Stimulated activated CD4-positive, alpha-beta T cell treated with anti-CD3 and anti-CD28 coated beads, TNF-alpha, amount 100 ng/mL, for 4 hours (primary cell): Measurements from ENCODE around the gene RAB11FIP5.

Source experiments
- DNase-seq, 3 experiments: peaks; one replicate each; pipeline ENCODE4 v3.0.0-alpha.2; 2020; ENCODE audit warnings: low read depth in 3 of 3

The RAB11FIP5 gene

DNA sequence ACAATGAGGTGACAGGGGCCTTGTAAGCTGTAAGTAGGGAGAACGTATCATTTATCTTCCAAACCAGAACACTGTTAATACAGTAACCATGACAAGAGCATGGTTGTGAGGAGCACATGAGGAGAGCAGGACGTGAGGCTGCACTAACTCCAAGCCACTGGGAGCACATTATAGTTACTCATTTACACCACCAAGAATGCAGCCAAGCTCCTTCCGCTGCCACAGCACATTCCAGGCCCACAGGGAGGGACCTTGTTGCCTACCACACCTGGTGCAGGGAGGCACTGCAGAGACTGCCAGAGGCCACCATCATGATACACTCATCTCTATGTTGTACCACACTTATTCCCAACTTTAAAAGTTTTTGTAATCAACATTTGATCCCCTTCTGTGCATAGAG is 27.8 kb downstream of the RAB11FIP5 start:
- DNase-seq, result no peak

DNA sequence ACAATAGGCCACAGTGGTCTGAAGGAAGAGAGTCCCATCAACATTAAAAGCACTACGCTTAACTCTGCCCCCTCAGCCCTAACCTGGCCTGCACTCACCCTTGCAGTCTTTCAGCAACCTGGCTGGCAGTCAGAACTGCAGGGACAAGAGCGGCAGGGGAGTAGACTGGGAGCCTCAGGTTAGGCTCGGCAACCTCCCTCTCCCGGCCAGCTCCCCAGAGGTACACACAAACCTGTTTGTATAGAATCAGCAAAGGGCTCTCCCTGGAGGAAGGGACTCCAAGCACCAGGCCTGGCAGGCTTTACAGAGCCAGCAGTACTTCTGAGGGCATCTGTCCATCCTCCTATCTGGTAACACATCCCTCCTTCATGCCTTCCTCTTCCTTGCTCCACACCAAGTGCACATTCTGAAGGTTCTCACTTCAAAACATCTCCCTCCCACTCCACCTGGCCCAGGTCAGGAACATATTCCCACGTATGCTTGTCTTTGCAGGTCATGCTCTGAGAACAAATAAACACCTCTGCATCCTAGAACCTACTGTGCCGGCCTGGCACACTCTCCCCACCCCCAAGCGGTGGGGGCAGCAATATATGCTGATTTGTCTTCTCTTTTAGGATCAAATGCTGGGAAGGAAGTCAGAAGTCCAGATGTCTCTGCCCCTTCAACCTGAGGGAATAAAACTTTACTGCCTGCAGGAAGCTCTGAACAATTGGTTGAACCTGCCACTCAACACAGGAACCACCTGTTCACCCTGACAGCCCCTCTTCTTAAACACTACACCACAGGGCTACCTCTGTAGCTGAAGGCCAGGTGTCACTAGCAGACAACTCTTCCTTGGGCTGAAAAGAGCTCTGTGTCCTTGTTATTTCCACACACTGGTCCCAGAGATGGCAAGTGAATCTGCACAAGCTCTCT is 28.6 kb downstream of the RAB11FIP5 start:
- no peak for DNase-seq

DNA sequence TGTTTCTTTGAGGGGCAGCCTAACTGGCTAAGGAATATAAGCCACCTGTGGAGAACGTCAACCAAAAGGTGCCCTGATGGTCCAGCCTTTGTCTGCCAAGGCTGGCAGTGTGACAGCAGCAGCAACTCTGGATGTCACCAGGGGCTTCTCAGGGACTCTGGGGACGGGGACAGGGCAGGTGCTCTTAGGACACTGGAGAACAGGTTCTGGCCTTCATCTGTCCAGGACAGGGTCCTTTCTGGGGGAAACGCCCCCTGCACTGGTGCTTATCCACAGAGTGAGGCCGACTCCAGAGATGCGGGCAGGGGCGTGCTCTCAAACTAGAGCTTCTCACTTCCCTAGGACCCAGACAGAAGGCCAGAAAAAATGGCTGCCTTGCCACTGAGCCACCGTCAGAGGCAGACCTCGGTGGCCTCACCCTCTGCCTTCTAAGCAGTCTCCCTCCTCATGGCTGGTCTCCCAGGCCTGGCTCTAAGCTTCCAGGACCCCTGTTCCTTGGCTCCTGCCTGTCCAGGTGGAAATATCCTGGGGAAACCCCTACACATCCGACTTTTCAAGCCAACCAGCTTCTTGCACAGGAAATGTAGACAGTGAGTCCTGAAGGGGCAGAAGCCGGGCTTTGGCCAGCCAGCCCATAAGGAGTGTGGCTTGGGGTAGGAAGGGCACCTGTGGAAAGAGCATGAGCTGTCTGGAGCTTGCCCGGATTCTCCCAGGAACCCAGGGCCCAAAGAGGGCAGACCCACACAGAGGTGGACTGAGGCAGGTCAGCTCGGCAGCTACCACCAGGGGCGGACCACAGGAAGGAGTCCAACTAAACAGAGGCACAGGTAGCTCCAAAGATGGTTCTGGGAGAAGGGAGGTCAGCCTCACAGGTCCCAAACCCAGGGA is 30.0 kb downstream of the RAB11FIP5 start:
- no peak for DNase-seq

DNA sequence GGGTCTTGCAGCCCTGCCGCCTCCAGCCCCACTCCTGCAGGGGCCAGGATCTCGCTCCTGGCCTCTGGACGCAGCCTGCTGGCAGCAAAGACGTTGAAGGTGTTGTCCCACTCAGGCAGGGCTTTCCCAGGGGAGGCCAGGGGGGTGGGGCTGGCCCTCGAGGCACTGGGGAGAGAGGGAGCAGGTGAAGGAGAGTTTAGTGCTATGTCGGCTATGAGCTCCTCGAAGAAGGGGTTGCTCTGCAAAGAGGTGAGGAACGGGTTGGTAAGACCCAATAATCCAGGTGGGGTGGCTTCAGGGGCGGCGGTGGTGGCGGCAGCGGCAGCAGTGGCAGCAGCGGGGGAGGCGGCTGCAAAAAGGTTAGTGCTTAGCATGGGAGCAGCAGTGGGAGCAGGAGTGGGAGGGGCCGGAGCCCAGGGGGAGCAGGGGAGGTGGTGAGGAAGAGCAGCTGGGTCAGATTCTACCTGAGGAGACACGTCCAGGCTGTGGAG is 31.5 kb downstream of the RAB11FIP5 start:
- DNase-seq, result no peak

DNA sequence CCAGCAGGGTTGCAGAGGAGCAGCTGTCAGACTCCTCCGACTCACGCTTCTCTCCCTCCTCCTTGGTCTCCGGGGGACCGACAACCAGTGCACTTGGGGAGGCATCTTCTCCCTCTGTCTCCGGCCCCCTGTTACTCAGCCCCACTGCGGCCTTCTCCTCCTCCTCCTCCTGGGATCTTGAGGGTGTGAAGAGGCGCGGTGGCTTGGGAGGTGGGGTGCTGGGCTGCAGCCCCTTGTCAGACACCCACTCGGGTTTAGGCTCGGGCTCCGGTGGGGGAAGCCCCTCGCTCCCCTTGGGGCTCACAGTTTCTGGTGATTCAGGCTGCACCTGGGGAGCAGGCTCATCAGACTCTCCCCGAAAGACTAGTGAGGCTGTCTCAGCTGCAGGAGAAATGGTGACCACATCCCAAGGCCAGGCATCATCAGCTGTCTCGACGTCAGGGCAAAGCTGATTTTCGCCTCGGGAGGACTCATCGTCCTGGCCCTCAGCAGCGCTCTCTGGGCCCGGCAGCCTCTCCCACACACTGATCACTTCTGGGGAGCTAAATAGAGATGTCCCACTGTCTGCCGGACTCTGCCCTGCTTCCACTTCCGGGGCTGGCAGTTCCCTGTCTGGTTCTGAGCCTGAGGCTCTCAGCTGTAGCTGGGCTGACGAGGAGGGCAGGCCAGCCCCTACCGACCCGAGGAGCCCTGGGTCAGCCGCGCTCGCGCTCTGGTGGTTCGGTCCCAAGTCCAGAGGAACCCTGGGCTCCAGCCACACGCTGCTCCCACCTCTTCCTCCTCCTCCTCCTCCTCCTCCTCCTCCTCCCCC is 32.2 kb downstream of the RAB11FIP5 start:
- no peak for DNase-seq

DNA sequence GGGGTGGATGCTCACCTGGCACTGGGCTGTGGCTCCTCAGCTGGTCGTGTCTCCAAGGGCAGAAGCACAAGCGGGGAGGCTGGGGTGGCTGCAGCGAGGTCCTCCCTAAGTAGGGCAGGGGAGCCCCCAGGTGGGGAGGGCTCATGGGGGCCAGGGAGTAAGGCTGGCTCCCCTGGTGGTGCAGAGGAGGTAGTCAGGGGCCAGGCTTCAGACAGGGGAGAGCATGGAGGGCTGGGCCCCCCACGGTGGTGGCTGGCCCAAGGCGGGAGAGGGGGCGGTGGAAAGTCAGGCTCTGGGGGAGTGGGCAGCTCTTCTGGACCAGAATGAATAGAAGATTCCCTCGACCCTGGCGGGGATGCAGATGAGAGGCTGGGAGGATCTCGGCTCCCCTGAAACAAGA is 33.1 kb downstream of the RAB11FIP5 start:
- DNase-seq, result no peak

DNA sequence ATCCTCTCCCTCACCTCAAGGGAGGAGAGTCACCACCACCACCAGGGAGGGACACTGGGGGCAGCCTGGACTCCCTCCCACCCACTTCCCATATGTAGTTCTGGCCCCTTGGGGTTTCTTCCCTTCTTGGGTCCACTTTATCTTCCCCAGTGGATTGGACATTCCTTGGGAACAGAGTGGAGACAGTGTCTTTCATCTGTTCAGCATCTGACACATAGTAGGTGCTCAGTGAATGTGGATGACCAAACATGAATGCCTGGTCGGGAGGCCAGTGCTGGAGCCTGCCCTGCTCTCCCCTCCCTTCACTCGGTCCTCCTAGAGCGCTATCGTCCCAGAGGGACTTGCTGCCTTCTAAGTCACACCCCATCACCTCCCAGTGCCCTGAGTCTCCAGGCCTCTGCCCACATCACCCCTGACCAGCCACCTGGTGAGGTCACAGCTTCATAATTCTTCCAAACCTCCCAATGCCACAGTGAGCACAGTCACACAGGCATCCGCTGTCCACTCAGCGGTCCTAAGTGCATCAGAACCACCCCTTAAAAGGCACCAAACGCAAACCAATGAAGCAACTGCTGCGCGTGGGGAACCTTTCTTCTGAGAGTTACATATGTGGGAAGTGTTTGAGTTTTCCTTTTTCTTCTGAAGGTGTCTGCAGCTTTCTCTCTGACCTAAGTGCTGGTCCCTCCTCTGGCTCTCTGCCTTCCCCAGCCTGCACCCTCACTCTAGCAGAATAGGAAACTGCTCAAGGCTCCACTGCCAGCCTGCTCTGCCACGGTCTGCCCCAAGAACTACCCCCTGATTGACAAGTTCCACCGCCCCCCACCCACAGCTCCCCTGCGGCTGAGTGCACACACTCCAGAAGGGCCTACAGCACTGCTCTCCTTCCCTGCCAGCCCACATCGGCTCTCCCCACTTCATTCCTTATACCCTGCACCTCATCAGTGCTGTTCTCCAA is 34.0 kb downstream of the RAB11FIP5 start:
- no peak for DNase-seq

DNA sequence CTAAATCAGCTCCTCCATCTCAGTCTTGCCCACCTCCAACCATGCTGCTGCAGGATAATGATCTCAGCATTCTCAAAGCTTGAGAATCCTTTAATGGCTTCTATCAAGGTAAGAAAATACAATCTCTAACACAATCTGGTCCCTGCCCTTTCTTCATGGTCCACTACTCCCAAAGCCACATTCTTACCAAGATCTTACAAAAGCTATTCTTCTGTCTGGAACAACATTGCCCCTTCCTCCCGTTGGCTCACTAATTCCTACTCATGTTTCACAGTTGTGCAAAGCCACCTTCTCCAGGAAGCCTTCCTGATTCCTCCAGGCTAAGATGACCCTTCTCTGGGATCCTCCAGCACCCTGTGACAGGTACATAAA is 35.3 kb downstream of the RAB11FIP5 start:
- DNase-seq, result no peak

DNA sequence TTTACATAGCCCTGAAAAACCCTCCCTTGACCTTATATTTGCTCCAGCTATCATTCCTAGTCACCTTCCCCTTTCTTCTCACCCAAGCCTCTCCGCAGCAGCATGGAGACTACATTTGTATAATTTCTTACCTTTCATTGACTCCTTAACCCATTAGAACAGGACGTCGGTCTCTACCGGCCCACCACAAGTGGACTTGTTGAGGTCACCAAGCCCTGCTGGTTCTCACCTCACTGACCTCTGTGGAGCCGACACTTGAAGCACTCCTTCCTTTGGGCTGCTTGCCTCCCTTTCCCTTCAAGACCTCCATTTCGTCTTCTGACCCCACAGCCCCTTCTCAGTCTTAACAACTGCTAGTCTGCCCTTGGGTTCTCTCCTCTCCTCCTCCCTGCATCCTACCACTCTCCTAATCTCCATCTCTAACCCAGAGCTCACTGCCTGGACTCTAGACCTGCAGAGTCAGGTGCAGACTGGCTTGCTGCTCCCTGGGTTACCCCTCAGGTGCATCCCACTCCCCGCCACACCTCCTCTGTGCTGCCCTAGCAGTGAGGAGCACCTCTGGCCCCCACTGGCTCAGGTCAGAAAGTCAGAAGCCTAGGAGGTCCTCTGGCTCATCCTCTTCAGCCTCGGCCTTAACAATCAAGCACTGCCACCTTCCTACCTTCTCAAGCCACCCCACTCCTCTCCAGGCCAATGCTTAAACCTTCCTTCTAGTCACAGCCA is 35.9 kb downstream of the RAB11FIP5 start:
- no peak for DNase-seq

DNA sequence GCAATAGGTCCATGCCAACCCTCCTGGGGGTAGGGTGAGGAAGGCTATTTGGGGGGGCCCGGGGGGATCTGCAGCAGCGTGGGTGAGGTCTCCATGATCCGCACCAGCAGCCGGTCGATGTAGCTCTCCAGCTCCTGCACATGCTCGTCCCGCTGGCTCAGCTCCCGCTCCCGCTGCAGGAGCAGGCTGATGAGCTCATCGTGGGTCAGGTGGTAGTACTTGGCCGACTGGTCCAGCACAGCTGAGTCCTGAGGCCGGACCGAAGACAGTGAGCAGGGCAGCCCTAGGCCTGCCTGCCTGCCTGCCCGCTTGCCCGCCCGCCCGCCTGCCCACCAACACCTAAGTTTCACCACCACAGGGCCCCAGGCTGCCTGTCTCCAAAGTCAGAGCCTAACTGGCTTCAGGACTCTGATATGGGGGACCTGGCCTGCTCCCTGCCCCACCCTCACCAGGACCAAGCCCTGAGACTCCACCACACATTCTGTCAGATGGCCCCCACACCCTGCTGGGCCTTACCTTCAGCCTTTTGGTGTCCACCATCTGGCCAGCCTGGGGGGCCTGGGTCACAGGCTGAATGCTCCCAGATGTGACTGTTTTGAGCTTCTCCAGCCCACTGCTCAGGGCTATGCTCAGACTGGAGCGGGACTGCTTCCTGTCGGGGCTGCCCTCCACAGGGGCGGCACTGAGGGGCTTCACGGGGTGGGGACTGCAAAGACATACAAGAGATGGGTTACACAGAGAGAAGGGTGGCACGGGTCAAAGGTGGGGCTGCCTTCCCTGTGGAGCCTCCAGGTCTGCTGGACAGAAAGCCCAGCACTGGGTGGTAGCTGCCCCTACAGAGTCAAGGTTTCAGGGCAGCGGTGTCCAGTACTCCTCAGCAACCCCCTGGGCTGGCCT is 37.0 kb downstream of the RAB11FIP5 start:
- DNase-seq, result no peak

DNA sequence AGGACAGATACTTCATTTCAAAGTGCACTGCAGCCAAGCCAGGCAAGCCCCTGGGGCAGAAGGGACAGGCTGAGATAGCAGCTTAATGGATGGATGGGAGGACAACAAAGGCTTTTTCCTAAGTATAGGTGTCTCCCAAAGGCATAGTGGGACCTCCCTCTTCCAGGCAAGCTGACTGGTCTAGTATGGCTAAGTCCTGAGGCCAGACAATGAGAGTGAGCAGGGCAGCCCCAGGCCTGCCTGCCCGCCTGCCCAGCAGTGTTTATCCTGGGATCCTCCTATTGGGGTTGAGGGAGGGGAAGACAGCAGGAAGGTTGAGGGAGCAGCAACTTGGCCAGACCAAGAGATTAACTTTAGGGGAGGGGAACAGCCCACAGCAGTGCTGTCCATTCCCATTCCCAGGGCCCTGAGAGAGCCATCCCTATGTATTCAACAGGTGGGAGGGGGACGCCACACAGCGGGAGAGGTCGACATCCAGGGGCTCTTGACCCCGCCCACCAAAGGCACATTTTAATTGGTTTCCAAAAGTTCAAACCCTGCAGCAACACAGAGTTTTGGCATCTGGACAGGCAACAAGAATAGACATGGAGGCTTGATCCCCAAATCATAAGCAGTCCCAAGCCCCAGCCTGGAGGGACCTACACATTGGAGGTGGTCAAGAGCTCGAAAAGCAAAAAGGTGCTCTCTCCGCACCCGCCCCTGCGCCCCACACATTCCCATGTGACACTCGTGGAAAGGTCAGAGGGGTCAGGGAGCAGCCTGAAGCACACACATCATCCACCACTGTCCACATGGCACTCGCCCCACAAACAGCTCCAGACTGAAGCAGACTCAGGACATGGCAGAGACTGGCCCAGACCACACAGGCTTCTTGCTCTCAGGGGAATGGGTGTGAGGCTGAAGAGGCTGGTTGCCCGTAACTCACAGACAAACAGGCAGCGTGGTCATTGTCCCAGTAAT is 38.4 kb downstream of the RAB11FIP5 start:
- DNase-seq, result no peak

DNA sequence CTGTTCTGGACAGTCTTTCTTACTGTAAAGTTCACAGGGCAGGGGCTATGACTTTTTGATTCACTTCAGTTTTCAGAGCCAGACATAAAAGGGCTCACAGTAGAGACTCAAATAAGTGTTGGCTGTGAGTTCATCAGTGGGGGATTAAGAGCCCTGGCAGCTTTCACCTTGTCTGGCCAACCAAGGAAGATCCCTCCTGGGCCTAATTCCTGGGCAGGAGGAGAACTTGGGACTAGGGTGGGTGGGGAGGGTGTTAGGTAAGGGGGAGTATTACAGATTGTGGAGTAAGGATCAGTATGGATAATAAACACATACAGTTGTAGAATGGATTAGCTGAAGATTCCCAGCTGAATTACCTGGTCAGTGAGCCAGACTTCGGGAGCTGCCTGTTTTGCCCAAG is 40.3 kb downstream of the RAB11FIP5 start:
- no peak for DNase-seq

DNA sequence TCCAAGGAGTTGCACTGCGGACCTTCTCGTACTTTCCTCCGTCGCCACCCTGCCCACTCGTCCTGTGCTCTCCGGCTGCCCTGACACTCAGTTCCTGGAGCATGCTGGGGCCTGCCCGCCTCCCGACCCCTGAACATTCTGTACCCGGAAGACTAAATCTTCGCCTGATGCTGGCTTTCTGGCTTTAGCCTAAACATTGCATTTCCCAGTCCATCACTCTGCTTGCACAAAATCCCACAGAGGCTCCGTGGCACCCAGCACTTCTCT is 40.7 kb downstream of the RAB11FIP5 start:
- DNase-seq, result no peak

DNA sequence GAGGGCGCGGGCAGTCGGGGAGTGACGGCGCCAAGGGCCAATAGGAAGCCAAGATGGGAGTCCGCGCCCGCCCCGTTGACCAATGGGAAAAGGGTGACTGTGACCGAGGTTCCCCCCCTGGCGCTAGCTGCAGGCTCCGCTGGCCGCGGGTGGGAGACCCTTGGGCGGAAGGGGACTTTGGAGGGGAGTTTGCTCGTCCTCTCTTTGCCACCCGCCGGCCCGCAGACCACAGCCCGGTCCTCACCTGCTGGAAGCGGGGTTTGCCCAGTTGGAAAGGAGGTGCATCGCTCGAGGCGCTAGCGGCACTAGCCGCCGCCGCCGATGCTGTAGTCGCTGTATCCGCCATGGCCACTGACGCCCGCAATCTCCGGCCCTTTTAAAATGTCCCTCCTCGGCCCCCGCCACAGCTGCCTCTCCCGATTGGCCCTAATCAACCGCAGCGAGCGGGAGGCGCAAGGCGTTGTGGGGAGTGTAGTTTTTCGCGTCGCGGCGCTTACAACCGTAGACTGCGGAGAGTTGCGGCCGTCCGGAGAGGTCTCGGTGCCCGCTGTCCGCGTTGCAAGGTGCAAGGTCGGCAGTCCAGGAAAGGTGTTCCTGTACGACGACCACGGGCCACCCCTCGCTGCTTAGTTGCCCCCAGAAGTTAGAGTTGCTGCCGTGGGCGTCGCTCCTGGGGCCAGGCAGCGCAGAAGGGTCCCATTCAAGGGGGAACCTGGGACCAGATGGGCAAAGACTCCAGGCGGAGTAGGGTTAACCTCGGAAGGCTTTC is 41.2 kb downstream of the RAB11FIP5 start, which contains the start of gene SFXN5:
Gene SFXN5, minus strand, starts transcription at position 353 of the 769 bp plus-strand sequence. Its CDS starts 7 bp downstream, at position 346.
- peak; percentile 85 to 98 (median 88) for DNase-seq

DNA sequence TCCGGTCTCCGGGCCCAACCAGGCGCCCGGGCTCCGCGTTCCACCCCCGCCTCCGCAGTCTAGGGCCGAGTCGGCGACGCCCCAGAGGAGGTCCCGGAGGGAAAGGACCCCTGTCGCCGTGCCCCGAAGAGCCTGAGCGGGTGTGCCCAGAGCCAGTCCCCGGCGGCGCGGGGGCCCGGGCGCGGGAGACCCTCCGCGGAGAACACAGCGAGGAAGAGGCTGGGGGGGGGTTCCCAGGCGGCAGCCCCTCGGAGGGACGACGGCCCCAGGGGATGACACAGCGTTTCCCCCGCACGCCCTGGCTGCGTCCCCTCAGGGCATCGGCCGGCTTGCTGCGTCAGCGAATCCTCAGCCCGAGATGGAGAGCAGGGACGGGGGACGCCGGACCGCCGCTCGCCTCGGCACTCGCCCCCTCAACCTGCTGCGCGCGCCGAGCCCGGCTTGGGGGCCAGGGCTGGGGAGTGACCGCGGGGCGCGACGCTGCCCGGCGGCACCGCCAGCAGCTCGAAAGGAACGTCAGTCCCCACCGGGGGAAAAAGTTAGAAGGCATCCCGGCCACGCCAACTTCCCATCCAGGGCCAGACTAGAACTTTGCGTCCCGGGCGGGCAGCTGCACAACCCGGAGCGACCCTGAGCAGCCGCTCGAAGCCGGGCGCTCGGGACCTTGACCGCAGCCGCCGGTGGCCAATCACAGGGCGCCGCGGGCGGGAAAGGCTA is 41.9 kb downstream of the RAB11FIP5 start:
- peak; percentile 4 to 45 (median 15) for DNase-seq
